Measurements from ENCODE around the gene DHCR7. TPM values are rescaled to one million over a fixed set of nuclear protein-coding genes. Genes with fewer than 3 reads are reported as not detected.

DHCR7 gene
- total and polyA plus RNA-seq, 4 donors: 32.3 to 115 (median 72.4) TPM

DNA sequence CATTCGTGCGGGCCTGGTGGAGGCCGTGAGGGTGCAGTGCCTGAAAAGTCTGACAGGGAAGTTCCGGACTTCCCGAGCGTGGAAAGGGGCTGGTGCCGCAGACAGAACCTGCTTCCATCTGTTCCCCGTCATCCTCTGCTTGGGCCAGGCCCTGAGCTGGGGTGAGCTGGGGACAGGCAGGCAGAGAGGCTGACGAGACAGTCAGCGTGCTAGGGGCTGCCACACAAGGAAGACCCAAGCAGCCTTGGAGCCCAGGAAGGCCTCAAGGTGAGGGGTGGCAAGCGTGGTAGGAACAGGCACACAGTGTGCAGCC lies 30.3 kb upstream of the DHCR7 start:
- Histone ChIP-seq H3K27me3 (ENCODE audit: control insufficient read depth, insufficient read depth, low read length) (no peaks in the 10 kb centered on the region), H3K27ac (ENCODE audit: low read depth, low read length) (no peak overlapping the region), H3K36me3 (ENCODE audit: control insufficient read depth, insufficient read depth, low read length) (peaks cover 100% of the 10 kb centered on the region), H3K9me3 (ENCODE audit: control insufficient read depth, insufficient read depth, low read length) (no peaks in the 10 kb centered on the region), H3K4me3 (ENCODE audit: low read depth, low read length) (no peak overlapping the region), H3K4me1 (ENCODE audit: control insufficient read depth, insufficient read depth, low read length) (no peaks in the 10 kb centered on the region)
- 99% methylated on average over 11 of the region's 11 CpGs for WGBS (ENCODE audit: insufficient coverage)
- no peak for DNase-seq (ENCODE audit: low read depth in 4 of 6, low spot score in 6 of 6)

DNA sequence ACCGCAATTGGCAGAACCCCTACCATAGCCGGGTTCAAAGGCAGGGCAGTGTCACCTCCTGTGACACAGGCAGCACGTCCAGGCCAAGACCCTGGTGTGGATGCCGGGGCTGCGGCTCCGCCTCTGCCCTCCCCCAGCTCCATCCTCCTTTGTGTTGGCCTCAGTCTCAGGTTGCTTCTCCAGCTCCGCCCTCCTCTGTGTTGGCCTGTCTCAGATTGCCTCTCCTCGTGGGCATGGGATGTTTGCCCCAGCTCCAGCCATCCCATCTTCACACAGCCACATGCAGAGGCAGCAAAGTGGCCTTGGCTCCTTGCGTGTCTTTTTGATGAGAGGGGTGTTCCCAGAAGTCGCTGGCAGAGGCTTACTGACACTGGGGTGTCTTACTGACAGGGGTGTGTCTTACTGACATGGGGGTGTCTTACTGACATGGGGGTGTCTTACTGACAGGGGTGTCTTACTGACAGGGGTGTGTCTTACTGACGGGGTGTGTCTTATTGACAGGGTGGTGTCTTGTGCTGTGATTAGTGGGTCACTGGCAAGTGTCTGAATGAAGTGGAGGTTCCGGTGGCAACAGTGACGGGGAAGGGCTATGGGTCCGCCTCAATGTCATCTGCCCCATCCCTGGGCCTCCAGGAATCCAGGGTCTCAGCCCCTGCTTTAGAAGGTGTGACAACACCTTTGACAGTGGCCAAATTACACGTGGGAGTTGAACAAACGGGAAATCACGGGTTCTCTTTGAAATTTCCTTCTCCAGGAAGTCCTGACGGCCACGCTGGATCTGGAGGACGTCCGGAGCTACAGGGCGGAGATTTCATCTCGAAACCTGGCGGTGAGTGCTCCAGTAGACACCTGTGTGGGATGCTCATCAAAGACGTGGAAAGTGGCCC lies 29.7 kb upstream of the DHCR7 start:
- Histone ChIP-seq H3K36me3 (ENCODE audit: control insufficient read depth, insufficient read depth, low read length) (peaks cover 100% of the 10 kb centered on the region), H3K27ac (ENCODE audit: low read depth, low read length) (no peak overlapping the region), H3K4me1 (ENCODE audit: control insufficient read depth, insufficient read depth, low read length) (no peaks in the 10 kb centered on the region), H3K9me3 (ENCODE audit: control insufficient read depth, insufficient read depth, low read length) (no peaks in the 10 kb centered on the region), H3K4me3 (ENCODE audit: low read depth, low read length) (no peak overlapping the region), H3K27me3 (ENCODE audit: control insufficient read depth, insufficient read depth, low read length) (no peaks in the 10 kb centered on the region)
- DNase-seq (ENCODE audit: low read depth in 4 of 6, low spot score in 6 of 6): no peak
- WGBS (ENCODE audit: insufficient coverage): 77% methylated on average over 24 of the region's 25 CpGs

DNA sequence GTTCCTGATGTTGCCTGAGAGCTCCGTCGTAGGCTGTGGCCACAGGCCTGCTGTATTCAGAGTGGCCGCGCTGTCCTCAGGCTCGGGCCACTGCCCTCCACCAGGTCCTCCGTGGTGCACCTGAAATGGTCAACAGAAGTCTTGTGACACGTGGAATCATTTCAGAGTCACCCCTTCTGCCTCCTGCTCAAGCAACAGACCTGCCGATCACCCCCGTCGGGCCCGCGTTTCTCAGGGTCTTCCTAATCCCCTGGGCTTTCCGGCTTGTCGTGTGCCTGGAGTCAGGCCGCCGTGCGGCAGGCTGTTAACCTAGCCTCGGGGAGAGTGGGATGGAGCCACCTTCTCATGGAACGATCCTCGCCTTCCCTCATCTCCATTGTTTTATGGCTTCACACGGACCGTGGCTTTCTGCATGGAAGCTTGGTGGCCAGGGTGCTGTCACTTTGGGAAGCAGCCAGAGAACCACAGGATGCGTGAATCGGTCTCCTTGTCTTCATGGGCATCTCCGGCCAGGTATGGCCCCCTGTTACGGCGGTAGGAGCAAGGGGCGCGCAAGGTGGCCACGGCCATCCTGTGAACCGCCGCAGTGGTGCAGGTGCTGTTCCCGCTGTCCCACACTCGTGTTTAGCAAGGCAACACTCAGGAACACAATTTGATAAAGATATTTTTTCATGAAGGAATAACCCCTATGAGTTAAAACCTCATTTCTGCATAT lies 28.9 kb upstream of the DHCR7 start:
- WGBS (ENCODE audit: insufficient coverage): 91% methylated on average over 31 of the region's 34 CpGs
- Histone ChIP-seq H3K4me1 (ENCODE audit: control insufficient read depth, insufficient read depth, low read length) (no peaks in the 10 kb centered on the region), H3K9me3 (ENCODE audit: control insufficient read depth, insufficient read depth, low read length) (no peaks in the 10 kb centered on the region), H3K4me3 (ENCODE audit: low read depth, low read length) (no peak overlapping the region), H3K36me3 (ENCODE audit: control insufficient read depth, insufficient read depth, low read length) (peaks cover 99% of the 10 kb centered on the region), H3K27me3 (ENCODE audit: control insufficient read depth, insufficient read depth, low read length) (no peaks in the 10 kb centered on the region), H3K27ac (ENCODE audit: low read depth, low read length) (no peak overlapping the region)
- DNase-seq (ENCODE audit: low read depth in 4 of 6, low spot score in 6 of 6): no peak

DNA sequence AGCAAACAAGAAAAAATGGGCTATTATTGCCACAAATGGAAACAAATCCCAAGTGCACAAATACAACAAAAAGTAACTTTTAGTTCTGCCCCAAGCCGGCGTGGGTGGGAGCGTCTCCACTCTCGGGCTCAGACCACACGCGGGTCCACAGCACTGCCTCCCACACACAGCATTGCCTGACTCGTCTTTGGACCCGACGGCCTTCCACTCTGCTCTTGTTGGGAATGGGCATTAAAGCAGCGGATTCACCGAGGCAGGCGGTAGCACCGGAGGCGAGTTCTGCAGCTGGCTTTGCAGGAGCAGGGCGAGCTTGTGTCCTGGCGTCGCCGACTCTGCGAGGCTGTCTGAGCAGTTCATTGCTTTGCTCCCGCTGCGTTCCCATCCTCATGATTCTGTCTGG lies 27.8 kb upstream of the DHCR7 start:
- Histone ChIP-seq H3K9me3 (ENCODE audit: control insufficient read depth, insufficient read depth, low read length) (no peaks in the 10 kb centered on the region), H3K4me3 (ENCODE audit: low read depth, low read length) (no peak overlapping the region), H3K27ac (ENCODE audit: low read depth, low read length) (no peak overlapping the region), H3K36me3 (ENCODE audit: control insufficient read depth, insufficient read depth, low read length) (peaks cover 92% of the 10 kb centered on the region), H3K4me1 (ENCODE audit: control insufficient read depth, insufficient read depth, low read length) (no peaks in the 10 kb centered on the region), H3K27me3 (ENCODE audit: control insufficient read depth, insufficient read depth, low read length) (no peaks in the 10 kb centered on the region)
- DNase-seq (ENCODE audit: low read depth in 4 of 6, low spot score in 6 of 6): no peak
- 95% methylated on average over 21 of the region's 21 CpGs for WGBS (ENCODE audit: insufficient coverage)

DNA sequence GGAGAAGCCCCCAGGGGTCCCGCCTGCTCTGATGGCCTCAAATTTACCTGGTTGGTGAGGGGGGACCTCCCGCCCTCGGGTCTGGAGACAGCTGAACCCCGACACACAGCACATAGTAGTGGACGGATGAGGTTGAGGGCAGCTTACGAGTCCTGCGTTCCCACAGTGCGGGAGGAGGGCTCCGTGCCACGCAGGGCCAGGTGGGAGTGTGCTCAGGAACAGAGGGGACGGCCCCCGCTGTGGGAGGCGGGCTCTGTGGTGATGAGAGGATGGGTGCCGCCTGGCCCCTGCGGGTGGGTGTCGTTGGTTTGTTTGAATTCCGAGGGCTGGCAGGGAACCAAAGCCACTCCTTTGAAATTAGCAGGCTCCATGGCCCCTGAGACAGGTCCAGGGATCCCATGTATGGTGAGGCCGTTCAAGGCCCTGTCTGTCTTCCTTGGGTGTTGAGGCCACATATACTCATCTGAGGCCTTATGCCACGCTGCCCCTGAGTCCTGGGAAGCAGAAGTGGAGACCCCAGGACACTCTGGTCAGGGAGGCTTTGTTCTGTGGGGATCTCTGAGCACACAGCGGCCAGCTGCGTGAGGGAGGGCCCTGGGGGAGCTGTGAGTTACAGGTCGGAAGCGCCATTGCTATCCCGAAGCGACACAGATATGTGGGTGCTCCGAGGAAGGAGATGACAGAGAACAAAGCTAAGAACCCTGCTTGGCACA lies 26.7 kb upstream of the DHCR7 start:
- H3K27me3 ChIP-seq (ENCODE audit: control insufficient read depth, insufficient read depth, low read length): no peaks in the 10 kb centered on the region
- no peak for DNase-seq (ENCODE audit: low read depth in 4 of 6, low spot score in 6 of 6)
- H3K27ac ChIP-seq (ENCODE audit: low read depth, low read length): no peak overlapping the region
- H3K4me1 ChIP-seq (ENCODE audit: control insufficient read depth, insufficient read depth, low read length): no peaks in the 10 kb centered on the region
- H3K9me3 ChIP-seq (ENCODE audit: control insufficient read depth, insufficient read depth, low read length): no peaks in the 10 kb centered on the region
- H3K4me3 ChIP-seq (ENCODE audit: low read depth, low read length): no peak overlapping the region
- 93% methylated on average over 25 of the region's 26 CpGs for WGBS (ENCODE audit: insufficient coverage)
- peaks cover 81% of the 10 kb centered on the region for H3K36me3 ChIP-seq (ENCODE audit: control insufficient read depth, insufficient read depth, low read length)

DNA sequence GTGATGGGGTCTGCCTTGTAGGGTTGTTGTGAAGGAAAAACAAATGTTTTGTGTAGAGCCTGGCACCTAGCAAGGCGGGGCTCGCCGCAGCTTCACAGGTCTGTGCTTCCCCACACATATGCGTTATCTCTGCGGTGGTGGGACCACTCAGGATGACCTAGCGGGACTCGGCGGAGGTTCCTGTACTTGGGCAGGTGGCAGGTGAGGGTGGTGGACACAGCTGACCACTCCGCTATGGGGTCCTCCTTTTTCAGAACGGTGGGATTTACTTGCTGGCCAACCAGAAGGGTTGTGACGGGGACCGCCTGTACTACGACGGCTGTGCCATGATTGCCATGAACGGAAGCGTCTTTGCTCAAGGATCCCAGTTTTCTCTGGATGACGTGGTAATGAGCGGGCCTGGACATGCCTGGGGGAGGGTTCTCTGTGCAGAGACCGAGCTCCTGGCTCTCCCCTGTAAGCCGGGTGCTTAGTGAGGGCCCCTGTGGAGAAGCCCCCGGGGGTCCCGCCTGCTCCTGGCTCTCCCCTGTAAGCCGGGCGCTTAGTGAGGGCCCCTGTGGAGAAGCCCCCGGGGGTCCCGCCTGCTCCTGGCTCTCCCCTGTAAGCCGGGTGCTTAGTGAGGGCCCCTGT lies 26.1 kb upstream of the DHCR7 start:
- H3K36me3 ChIP-seq (ENCODE audit: control insufficient read depth, insufficient read depth, low read length): peaks cover 74% of the 10 kb centered on the region
- H3K27me3 ChIP-seq (ENCODE audit: control insufficient read depth, insufficient read depth, low read length): no peaks in the 10 kb centered on the region
- DNase-seq (ENCODE audit: low read depth in 4 of 6, low spot score in 6 of 6): no peak
- no peaks in the 10 kb centered on the region for H3K4me1 ChIP-seq (ENCODE audit: control insufficient read depth, insufficient read depth, low read length)
- no peak overlapping the region for H3K27ac ChIP-seq (ENCODE audit: low read depth, low read length)
- H3K4me3 ChIP-seq (ENCODE audit: low read depth, low read length): no peak overlapping the region
- H3K9me3 ChIP-seq (ENCODE audit: control insufficient read depth, insufficient read depth, low read length): no peaks in the 10 kb centered on the region
- 97% methylated on average over 27 of the region's 27 CpGs for WGBS (ENCODE audit: insufficient coverage)

DNA sequence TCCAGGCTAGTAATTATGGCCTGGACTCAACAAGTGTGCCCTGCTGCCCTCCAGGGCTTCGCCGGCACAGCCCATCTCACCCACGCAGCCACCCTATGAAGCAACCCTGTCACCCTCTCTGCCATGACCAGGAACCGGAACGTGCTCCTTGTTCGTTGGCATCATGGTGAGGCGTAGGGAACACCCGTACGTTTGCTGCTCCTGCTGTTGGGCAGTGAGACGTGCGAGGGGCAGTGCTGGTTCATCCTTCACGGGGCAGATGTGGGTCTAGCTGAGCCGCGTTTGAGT lies 25.5 kb upstream of the DHCR7 start:
- H3K36me3 ChIP-seq (ENCODE audit: control insufficient read depth, insufficient read depth, low read length): peaks cover 69% of the 10 kb centered on the region
- no peaks in the 10 kb centered on the region for H3K9me3 ChIP-seq (ENCODE audit: control insufficient read depth, insufficient read depth, low read length)
- no peak for DNase-seq (ENCODE audit: low read depth in 4 of 6, low spot score in 6 of 6)
- no peak overlapping the region for H3K27ac ChIP-seq (ENCODE audit: low read depth, low read length)
- H3K4me1 ChIP-seq (ENCODE audit: control insufficient read depth, insufficient read depth, low read length): no peaks in the 10 kb centered on the region
- H3K4me3 ChIP-seq (ENCODE audit: low read depth, low read length): no peak overlapping the region
- whole genome bisulfite sequencing (ENCODE audit: insufficient coverage): 99% methylated on average over 14 of the region's 14 CpGs
- no peaks in the 10 kb centered on the region for H3K27me3 ChIP-seq (ENCODE audit: control insufficient read depth, insufficient read depth, low read length)

DNA sequence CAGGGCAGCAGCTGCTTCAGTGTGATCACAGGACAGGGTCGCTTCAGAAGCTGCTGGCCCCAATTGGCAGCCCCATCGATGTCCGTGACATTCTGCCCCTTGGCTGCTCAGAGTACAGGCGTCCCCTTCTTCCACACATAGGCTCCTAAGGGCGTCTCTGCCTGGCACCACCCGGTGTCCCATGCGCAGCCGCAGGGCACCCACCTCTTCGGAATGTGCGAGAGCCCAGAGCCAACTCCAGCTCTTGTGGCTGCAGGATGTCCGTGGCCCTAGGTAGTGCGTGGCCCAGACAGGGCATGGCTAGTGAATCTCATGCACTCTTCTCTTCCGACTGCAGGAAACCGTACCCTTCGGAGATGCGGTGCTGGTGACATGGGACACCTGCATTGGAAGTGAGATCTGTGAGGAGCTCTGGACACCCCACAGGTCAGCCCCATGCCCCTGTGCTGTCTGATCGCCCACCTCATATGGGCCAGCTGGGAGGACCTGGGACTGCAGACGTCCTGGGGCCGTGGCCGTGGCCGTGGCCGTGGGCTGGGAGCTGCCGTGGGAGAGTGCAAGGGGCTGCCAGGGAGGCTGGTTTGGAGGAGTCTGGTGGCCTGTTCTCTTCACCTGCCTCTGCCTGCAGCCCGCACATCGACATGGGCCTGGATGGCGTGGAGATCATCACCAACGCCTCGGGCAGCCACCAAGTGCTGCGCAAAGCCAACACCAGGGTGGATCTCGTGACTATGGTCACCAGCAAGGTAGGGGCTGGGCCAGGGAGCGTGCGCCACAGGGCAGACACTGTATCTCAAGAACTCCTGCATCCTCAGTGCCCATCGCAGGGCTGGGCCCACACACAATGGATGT lies 25.0 kb upstream of the DHCR7 start:
- no peak overlapping the region for H3K27ac ChIP-seq (ENCODE audit: low read depth, low read length)
- no peak overlapping the region for H3K4me3 ChIP-seq (ENCODE audit: low read depth, low read length)
- peaks cover 63% of the 10 kb centered on the region for H3K36me3 ChIP-seq (ENCODE audit: control insufficient read depth, insufficient read depth, low read length)
- no peaks in the 10 kb centered on the region for H3K27me3 ChIP-seq (ENCODE audit: control insufficient read depth, insufficient read depth, low read length)
- H3K9me3 ChIP-seq (ENCODE audit: control insufficient read depth, insufficient read depth, low read length): no peaks in the 10 kb centered on the region
- H3K4me1 ChIP-seq (ENCODE audit: control insufficient read depth, insufficient read depth, low read length): no peaks in the 10 kb centered on the region
- WGBS (ENCODE audit: insufficient coverage): 97% methylated on average over 33 of the region's 33 CpGs
- DNase-seq (ENCODE audit: low read depth in 4 of 6, low spot score in 6 of 6): no peak

DNA sequence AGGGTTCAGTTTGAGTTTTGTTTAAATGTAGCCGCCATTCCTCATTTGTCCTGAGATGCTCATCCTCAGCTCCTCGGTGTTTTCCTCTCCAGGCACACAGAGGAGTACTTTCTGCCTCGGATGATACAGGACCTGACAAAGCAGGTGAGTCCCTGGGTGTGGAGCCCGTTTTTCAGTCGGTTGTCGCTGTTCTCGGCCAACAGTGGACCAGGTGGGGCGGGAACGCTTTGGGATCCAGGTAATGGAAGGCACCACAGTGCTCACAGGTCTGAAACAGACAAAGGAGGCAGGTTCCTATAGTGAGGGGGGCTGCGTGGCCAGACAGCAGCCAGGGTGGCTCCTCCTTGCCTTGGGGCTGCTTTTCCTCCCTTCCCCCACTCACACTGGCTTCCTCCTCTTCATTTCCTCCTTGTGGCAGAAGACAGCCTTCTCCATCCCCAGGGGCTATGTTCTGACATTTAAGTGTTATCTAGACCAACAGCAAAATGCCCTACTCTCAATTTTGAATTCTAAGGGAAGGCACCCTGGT lies 24.2 kb upstream of the DHCR7 start:
- no peak for DNase-seq (ENCODE audit: low read depth in 4 of 6, low spot score in 6 of 6)
- H3K27ac ChIP-seq (ENCODE audit: low read depth, low read length): no peak overlapping the region
- H3K36me3 ChIP-seq (ENCODE audit: control insufficient read depth, insufficient read depth, low read length): peaks cover 56% of the 10 kb centered on the region
- H3K27me3 ChIP-seq (ENCODE audit: control insufficient read depth, insufficient read depth, low read length): no peaks in the 10 kb centered on the region
- H3K9me3 ChIP-seq (ENCODE audit: control insufficient read depth, insufficient read depth, low read length): no peaks in the 10 kb centered on the region
- H3K4me1 ChIP-seq (ENCODE audit: control insufficient read depth, insufficient read depth, low read length): no peaks in the 10 kb centered on the region
- 84% methylated on average over 10 of the region's 10 CpGs for WGBS (ENCODE audit: insufficient coverage)
- no peak overlapping the region for H3K4me3 ChIP-seq (ENCODE audit: low read depth, low read length)

Data from spinal cord (tissue), 10 donors.